PC-9 (cell line): ENCODE results near the gene SUN1.

Experiments
- EZH2 ChIP-seq: fragments of 200-600 bp; sonication (generic); IDR thresholded peaks from 2 replicates; pipeline ENCODE4 v1.8.0; 2017; ENCODE audit warnings: antibody characterized with exemption, low read depth
- TF ChIP-seq, protein P1 (sequence below): fragments of 200-600 bp; sonication (generic); conservative IDR thresholded peaks from 2 replicates; pipeline ENCODE4 v1.6.1; 2017; ENCODE audit warnings: mixed run types, antibody characterized with exemption, mild to moderate bottlenecking, moderate library complexity

DNA sequence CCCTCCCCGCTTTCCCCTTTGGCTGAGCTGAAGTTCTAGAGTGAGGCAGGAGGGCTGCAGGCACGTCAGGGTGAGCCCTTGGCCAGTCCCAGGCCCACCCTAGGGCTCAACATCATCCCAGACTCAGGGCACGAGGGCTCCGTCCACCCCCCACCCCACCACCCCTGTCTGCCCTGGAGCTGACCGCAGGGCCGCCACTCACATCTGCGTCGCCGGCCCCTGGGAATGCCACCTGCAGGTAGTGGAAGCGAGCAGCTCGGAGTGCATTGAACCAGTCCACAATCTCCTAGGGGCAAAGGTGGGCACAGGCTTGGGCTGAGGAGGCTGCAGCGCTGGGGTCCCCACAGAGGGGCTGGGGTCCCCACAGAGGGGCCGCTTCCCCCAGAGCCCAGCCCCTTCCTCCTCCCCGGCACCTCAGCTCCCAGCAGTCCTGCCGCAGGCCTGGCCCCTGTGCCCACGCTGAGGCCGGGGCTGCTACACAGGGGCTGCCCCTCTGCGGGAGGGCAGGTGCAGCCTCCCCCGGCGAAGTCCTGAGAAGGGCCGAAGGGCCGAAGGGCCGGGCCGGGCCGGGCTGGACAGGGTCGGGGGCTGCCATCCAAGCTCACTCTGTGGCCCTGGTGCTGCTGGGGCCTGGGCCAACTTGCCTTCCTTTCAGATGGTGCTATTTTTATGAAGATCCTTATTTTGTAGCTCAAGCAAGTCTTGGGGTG, 68.2 kb downstream of the SUN1 start:
- TF ChIP-seq, protein P1, sequence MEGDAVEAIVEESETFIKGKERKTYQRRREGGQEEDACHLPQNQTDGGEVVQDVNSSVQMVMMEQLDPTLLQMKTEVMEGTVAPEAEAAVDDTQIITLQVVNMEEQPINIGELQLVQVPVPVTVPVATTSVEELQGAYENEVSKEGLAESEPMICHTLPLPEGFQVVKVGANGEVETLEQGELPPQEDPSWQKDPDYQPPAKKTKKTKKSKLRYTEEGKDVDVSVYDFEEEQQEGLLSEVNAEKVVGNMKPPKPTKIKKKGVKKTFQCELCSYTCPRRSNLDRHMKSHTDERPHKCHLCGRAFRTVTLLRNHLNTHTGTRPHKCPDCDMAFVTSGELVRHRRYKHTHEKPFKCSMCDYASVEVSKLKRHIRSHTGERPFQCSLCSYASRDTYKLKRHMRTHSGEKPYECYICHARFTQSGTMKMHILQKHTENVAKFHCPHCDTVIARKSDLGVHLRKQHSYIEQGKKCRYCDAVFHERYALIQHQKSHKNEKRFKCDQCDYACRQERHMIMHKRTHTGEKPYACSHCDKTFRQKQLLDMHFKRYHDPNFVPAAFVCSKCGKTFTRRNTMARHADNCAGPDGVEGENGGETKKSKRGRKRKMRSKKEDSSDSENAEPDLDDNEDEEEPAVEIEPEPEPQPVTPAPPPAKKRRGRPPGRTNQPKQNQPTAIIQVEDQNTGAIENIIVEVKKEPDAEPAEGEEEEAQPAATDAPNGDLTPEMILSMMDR: no peak
- no peak for TF ChIP-seq EZH2
